ENCODE measurements around the gene SLC5A10. TPM values are rescaled to one million over a fixed set of nuclear protein-coding genes. Genes with fewer than 3 reads are reported as not detected.

The SLC5A10 gene
- total RNA-seq, 2 experiments from 2014 or later: not detected

DNA sequence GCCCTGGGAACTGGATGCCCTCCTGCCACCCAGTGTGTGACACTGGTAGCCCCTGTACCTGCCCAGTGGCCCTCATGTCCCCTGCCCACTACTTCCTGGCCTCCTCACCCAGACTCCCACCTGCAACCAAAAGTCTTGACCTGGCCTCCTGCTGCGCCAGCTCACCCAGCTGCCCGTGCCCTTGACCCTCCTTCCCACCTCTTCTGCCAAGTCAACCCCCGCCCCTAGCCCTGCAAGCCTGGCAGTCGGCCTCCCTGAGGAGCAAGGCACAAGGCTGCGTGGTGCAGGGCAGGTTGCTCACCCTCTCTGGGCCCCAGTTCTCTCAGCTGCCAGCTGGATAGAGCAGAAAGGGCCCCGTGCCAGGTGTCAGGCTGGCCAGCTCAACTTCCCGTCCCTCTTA, 64.9 kb downstream of the SLC5A10 start:
- DNase-seq (no peak), ATAC-seq (ENCODE audit: poor library complexity) (no peak)
- Histone ChIP-seq H3K4me1 (ENCODE audit: insufficient read depth, low read length) (peaks cover 10% of the 10 kb centered on the region), H3K27ac (ENCODE audit: low read depth in 1 of 2, low read length in 2 of 2) (no peak overlapping the region), H3K27me3 (ENCODE audit: control insufficient read depth in 1 of 2, insufficient read depth in 2 of 2, low read length in 2 of 2) (no peaks in the 10 kb centered on the region), H3K36me3 (ENCODE audit: insufficient read depth, low read length) (peaks cover 15% of the 10 kb centered on the region), H3K9me3 (ENCODE audit: control insufficient read depth in 1 of 2, insufficient read depth in 1 of 2, low read length in 2 of 2) (no peaks in the 10 kb centered on the region), H3K4me3 (ENCODE audit: low read length) (no peak overlapping the region)
- intact Hi-C loops (cut with DNase I, micrococcal nuclease): loop anchor here in 1 of 2 experiments (10.0 kb wide), 1 partner anchor 192 kb away; no protein-coding TSS in a partner anchor
- H3K9me3 Mint-ChIP-seq: no peaks in the 10 kb centered on the region
- no peak for TF ChIP-seq CTCF (IDR thresholded peaks at IDR 0.05)
- no peaks in the 10 kb centered on the region for H3K27me3 Mint-ChIP-seq
- peaks cover 20% of the 10 kb centered on the region for H3K36me3 Mint-ChIP-seq (ENCODE audit: low read depth)
- ChIA-PET CTCF (no interaction called here), POLR2A (interaction anchor here (1.5 to 1.7 kb wide), 2 partner anchors 11 to 12 kb away, joined by 3 to 5 read pairs; partner anchors contain the start of gene FAM83G)
- H3K4me3 Mint-ChIP-seq: no peak overlapping the region
- no peak overlapping the region for H3K27ac Mint-ChIP-seq
- peaks cover 18% of the 10 kb centered on the region for H3K4me1 Mint-ChIP-seq (ENCODE audit: low read depth)

- no peak overlapping the region for H3K27ac Mint-ChIP-seq
- H3K36me3 Mint-ChIP-seq (ENCODE audit: low read depth): peaks cover 24% of the 10 kb centered on the region
- POLR2A ChIA-PET: interaction anchor here (1.5 kb wide), 1 partner anchor 13 kb away, joined by 3 read pairs; the partner anchor contains the start of gene FAM83G
Measured at GRCh38 chr17:19017401-19017800, 65.4 kb downstream of the SLC5A10 start.

GRCh38 chr17:19017804-19018599, 66.0 kb downstream of the SLC5A10 start:
- no peak overlapping the region for H3K4me3 ChIP-seq (ENCODE audit: low read length)
- no peak overlapping the region for H3K4me3 Mint-ChIP-seq
- ChIA-PET CTCF (interaction anchor here (0.6 kb wide), 1 partner anchor 126 kb away, joined by 3 read pairs; no protein-coding TSS in a partner anchor), POLR2A (interaction anchor here (1.5 kb wide), 1 partner anchor 63 kb away, joined by 4 read pairs; no protein-coding TSS in a partner anchor)
- peaks cover 13% of the 10 kb centered on the region for H3K4me1 ChIP-seq (ENCODE audit: insufficient read depth, low read length)
- H3K27me3 Mint-ChIP-seq: no peaks in the 10 kb centered on the region
- no peak overlapping the region for H3K27ac Mint-ChIP-seq
- peaks cover 30% of the 10 kb centered on the region for H3K36me3 Mint-ChIP-seq (ENCODE audit: low read depth)
- H3K9me3 Mint-ChIP-seq: no peaks in the 10 kb centered on the region
- intact Hi-C loops (cut with DNase I, micrococcal nuclease): loop anchor here in 1 of 2 experiments (10.0 kb wide), 1 partner anchor 193 kb away; no protein-coding TSS in a partner anchor
- H3K9me3 ChIP-seq (ENCODE audit: control insufficient read depth in 1 of 2, insufficient read depth in 1 of 2, low read length in 2 of 2): no peaks in the 10 kb centered on the region
- H3K27ac ChIP-seq (ENCODE audit: low read depth in 1 of 2, low read length in 2 of 2): no peak overlapping the region
- no peak for ATAC-seq (ENCODE audit: poor library complexity)
- DNase-seq: no peak
- no peaks in the 10 kb centered on the region for H3K27me3 ChIP-seq (ENCODE audit: control insufficient read depth in 1 of 2, insufficient read depth in 2 of 2, low read length in 2 of 2)
- H3K4me1 Mint-ChIP-seq (ENCODE audit: low read depth): peaks cover 23% of the 10 kb centered on the region
- H3K36me3 ChIP-seq (ENCODE audit: insufficient read depth, low read length): peaks cover 24% of the 10 kb centered on the region
- no peak for TF ChIP-seq CTCF (IDR thresholded peaks at IDR 0.05)

More at GRCh38 chr17:19017401-19017800, 65.4 kb downstream of the SLC5A10 start:
- Histone ChIP-seq H3K9me3 (ENCODE audit: control insufficient read depth in 1 of 2, insufficient read depth in 1 of 2, low read length in 2 of 2) (no peaks in the 10 kb centered on the region), H3K27me3 (ENCODE audit: control insufficient read depth in 1 of 2, insufficient read depth in 2 of 2, low read length in 2 of 2) (no peaks in the 10 kb centered on the region), H3K36me3 (ENCODE audit: insufficient read depth, low read length) (peaks cover 20% of the 10 kb centered on the region), H3K4me3 (ENCODE audit: low read length) (no peak overlapping the region), H3K4me1 (ENCODE audit: insufficient read depth, low read length) (peaks cover 10% of the 10 kb centered on the region), H3K27ac (ENCODE audit: low read depth in 1 of 2, low read length in 2 of 2) (no peak overlapping the region)
- Mint-ChIP-seq H3K4me1 (ENCODE audit: low read depth) (peaks cover 18% of the 10 kb centered on the region), H3K4me3 (no peak overlapping the region), H3K27me3 (no peaks in the 10 kb centered on the region), H3K9me3 (no peaks in the 10 kb centered on the region)
- intact Hi-C loops (cut with DNase I, micrococcal nuclease): loop anchor here in 1 of 2 experiments (10.0 kb wide), 1 partner anchor 193 kb away; no protein-coding TSS in a partner anchor
- TF ChIP-seq CTCF (IDR thresholded peaks at IDR 0.05): no peak
- ATAC-seq (ENCODE audit: poor library complexity) (no peak), DNase-seq (no peak)
- CTCF ChIA-PET: no interaction called here
